NT2/D1 (cell line): ENCODE data around the gene RPH3AL.

ENCODE experiments used
- SUZ12 ChIP-seq: IDR thresholded peaks from 2 replicates; pipeline ENCODE4 v1.6.1; 2011; ENCODE audit not compliant: insufficient read length, insufficient read depth; ENCODE audit errors: extremely low read depth
- YY1 ChIP-seq: IDR thresholded peaks from 2 replicates; pipeline ENCODE4 v1.6.1; 2011; ENCODE audit not compliant: insufficient read length, insufficient read depth
- ZNF274 ChIP-seq: IDR thresholded peaks from 2 replicates; pipeline ENCODE4 v1.6.1; 2011; ENCODE audit warnings: mild to moderate bottlenecking, low read depth, low read length

DNA sequence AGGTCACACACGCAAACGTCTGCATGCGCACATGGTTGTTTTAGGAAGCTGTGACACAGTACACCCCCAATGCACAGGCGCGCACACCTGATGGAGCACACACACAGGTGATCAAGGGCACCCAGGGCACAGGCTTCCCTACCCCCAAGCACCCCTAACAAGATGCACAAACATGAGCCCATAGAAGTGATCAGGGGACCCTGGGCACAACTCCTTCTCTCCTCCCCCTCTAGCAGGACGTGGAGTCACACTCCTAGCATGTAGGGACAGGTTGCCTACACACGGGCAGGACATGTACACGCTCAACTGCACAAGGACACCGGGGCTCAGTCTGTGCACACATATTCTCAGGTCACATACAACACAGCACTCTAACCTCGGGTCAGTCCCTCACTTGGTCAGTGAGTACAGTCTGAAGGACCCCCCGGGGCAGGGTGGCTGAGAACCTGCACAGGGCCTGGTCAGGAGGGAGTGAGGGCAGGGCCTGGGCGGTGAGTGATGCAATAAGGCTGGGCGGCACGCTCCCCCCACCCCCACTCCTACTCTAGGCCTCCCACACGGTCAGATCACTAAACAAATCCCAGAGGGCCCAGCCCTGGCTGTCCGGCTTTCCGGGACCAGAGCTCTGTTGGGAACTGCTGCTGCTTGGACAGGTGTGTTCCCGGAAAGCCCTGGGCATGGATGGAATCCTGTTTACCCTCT is 170.4 kb downstream of the RPH3AL start:
- no peak for TF ChIP-seq YY1
- TF ChIP-seq SUZ12, result no peak
- TF ChIP-seq ZNF274, result no peak
